ENCODE data around the gene PNPLA1.

PNPLA1 gene

DNA sequence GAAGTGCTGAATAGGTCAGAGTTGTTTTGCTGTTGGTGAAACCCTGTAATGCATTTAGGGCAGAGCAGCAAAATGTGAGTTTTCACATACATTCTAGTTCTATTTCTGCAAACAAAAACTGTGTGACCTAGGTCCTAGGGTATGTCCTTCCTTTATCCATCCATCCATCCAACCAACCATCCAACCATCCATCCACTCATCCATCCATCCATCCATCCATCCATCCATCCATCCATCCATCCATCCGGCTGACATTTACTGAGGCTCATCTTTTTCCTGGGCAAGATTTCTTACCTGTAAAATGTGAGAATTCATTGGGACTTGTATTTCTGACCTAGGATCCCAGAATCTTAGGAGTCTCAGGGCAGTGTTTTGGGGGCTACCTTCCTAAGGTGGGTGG, 14.5 kb downstream of the PNPLA1 start:
- DNase-seq (ENCODE audit: insufficient read length, low spot score) (no peak), FAIRE-seq (no peak)

DNA sequence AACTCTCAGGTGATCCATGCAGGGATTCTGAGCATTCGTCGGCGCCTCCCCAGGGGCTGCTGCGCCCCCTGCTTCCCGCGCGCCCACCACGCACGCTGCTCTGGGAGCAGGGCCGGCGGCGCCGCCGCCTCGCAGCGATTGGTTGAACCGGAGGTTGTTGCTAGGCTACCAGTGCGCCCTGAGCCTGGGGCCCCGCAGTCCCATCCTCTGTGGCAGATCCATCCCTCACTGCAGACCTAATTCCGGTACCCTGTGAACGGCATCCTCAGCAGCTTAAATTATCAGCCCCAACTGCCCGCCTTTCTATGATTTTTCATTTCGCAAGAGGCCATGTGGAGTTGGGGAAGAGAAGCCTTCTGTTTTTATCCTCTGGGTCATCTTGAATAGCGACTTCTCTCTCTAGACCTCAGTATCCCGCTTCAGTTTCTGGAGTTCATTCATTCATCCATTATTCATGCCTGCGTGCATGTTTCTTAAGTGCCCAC, 15.4 kb downstream of the PNPLA1 start:
- DNase-seq (ENCODE audit: insufficient read length, low spot score): no peak
- no peak for FAIRE-seq

- DNase-seq (ENCODE audit: insufficient read length, low spot score) (no peak), FAIRE-seq (no peak)
These were observed 15.9 kb downstream of the PNPLA1 start for GRCh38 chr6:36285797-36286196.

- DNase-seq (ENCODE audit: insufficient read length, low spot score) (no peak), FAIRE-seq (no peak)
These were observed 17.0 kb downstream of the PNPLA1 start for GRCh38 chr6:36286858-36287257.

GRCh38 chr6:36289281-36289878, 19.5 kb downstream of the PNPLA1 start:
- FAIRE-seq: peak; percentile 13
- no peak for DNase-seq (ENCODE audit: insufficient read length, low spot score)

DNA sequence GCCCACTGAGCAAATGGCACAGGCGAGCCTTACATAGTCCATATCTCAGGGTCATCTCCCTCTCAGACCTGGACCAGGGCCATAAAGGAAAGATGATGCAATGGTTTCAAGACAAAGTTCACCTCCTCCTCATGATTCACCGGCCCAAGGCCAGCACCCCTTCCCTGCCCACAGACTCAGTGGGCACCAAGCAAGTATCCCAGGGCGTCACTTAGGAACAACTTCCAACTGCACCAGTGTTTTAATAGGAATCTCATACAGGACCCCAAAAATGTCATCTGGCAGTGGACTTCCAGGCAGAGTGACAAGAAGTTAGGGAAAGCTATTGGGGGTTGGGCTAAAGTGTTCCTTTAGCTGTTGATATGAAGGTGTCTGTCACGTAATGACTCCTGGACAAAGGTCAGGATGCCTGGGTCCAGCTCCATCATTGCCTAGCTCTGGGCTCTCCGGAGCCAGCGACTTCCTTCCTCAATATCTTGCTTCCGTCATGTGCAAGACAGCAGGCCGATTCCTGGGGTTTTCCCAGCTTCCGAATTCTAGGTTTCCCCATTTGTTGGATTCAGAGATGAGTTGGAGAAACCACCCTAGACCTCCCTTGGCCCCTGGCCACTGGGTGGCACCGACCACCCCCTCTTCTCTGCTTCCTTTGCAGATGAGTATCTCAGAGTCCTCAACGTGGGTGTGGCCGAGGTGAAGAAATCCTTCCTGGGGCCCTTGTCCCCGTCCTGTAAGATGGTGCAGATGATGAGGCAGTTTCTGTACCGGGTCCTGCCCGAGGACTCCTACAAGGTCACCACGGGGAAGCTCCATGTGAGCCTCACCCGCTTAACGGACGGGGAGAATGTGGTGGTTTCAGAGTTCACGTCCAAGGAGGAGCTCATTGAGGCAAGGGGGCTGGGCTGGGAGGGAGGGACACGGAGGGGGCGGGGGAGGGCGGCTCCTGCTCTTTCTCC, 21.1 kb downstream of the PNPLA1 start:
- FAIRE-seq (peak; percentile 4), DNase-seq (ENCODE audit: insufficient read length, low spot score) (peak; percentile 30)

DNA sequence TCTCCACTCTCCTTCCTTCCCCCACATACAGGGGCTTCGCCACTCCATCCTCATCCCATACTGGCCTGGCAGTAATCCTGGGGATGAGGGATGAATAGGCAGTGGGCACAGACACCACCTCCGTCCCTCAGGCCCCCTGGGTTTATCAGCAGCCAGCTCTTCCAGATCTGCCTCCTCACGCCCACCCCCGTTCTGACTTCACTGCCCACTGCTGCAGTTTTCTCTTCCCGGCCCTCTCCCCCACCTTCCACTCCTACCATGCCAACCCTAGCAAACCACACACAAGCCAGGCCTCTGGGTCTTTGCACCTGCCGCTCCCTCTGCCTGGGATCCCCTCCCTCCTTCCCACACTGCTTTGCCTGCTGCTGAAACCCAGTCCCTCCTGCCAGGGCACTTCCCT, 22.3 kb downstream of the PNPLA1 start:
- DNase-seq (ENCODE audit: insufficient read length, low spot score): no peak
- FAIRE-seq: no peak

DNA sequence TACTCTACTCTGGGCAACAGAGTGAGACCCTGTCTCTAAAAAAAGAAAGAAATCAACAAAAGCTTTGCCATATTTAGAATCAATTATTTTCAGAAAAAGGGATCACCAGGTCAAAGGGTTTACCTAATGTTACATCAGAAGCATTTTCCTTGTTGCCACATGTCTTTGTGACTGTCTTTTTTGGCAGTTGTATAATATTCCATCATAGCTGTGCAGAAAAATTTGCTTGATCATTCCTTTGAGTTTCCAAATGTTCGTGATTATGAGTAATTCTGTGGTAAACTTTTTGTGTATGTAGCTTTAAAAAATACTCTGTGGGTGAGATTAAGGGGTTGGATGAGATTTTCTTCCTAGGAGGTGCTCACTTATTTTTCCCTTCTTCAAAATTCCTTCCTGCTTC, 26.4 kb downstream of the PNPLA1 start:
- FAIRE-seq (no peak), DNase-seq (ENCODE audit: insufficient read length, low spot score) (no peak)

DNA sequence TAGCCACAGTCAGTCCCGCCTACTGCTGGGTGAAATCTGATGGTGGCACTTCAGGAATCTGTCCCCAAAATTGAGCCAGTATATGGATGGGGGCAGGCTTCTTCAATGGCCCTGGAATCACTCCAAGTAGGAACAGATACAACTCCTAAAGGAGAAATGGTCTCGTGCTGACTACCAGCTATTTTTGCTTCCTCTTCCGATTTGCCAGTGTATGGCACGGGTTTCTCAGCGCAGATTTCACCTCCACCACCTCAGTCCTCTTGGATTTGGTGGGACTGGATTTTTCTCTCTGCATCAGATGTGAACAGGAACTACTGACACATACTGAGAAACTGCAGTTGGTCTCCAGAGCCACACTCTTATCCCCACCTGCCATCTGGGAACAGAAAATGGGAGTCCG, 27.2 kb downstream of the PNPLA1 start:
- FAIRE-seq: no peak
- DNase-seq (ENCODE audit: insufficient read length, low spot score): no peak

GRCh38 chr6:36297511-36297910, 27.7 kb downstream of the PNPLA1 start:
- DNase-seq (ENCODE audit: insufficient read length, low spot score) (no peak), FAIRE-seq (no peak)

- no peak for FAIRE-seq
- no peak for DNase-seq (ENCODE audit: insufficient read length, low spot score)
These were observed 28.2 kb downstream of the PNPLA1 start for GRCh38 chr6:36298027-36298426.

GRCh38 chr6:36301085-36301658, 31.3 kb downstream of the PNPLA1 start:
- DNase-seq (ENCODE audit: insufficient read length, low spot score) (no peak), FAIRE-seq (no peak)

DNA sequence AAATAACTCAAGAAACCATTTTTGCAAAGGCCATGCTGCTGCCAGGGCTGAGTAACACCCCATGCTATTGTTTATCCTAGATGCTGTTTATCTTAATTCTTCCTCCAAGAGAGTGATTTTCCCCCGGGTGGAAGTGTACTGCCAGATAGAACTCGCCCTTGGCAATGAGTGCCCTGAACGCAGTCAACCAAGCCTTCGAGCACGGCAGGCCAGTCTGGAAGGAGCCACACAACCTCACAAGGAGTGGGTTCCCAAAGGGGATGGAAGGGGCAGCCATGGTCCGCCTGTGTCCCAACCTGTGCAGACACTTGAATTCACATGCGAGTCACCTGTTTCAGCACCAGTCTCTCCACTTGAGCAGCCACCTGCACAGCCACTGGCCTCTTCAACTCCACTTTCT, 31.9 kb downstream of the PNPLA1 start:
- FAIRE-seq: peak; percentile 13
- DNase-seq (ENCODE audit: insufficient read length, low spot score): no peak

DNA sequence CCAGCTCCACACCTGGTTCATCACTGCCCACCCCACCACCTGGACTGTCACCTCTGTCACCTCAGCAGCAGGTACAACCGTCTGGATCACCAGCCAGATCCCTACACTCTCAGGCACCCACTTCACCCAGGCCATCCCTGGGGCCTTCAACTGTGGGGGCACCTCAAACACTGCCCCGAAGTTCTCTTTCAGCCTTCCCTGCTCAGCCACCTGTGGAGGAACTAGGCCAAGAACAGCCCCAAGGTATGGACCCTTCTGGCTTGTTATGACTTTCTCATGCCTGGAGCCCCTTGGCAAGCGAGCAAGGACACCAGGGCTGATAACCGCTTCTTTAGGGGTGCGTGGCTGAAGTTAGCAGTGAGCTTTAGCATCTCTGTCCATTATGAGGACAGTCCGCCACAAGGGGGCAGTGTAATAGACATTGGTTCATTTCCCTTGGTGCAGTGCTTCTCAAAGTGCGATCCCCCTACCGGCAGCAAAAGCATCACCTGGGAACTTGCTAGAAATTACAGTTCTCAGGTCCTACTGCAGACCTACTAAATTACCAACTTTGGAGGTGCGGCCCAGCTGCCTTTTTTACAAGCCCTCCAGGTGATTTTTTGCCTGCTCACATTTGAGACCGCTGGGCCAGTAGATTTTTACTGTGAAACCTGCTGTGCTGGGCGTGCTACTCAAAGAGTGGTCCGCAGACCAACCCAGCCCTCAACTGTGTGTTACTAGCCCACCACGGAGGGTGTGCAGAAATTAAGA, 32.5 kb downstream of the PNPLA1 start:
- DNase-seq (ENCODE audit: insufficient read length, low spot score) (peak; percentile 85), FAIRE-seq (peak; percentile 93)

DNA sequence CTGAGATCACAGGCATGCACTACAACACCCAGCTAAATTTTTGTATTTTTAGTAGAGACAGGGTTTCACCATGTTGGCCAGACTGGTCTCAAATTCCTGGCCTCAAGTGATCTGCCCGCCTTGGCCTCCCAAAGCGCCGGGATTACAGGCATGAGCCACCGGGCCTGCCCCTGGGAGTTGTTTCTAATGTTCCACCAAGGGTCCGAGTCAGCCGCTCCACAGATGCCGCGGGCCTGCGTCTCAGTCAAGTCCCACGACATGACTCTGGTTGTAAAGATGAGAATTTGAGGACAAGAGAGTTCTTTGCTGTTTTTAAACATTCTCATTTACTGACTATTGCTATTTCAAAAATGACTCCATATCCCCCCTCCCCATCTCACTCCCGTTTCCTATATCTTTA, 36.0 kb downstream of the PNPLA1 start:
- DNase-seq (ENCODE audit: insufficient read length, low spot score): no peak
- FAIRE-seq: no peak

GRCh38 chr6:36306375-36306774, 36.5 kb downstream of the PNPLA1 start:
- no peak for FAIRE-seq
- no peak for DNase-seq (ENCODE audit: insufficient read length, low spot score)

DNA sequence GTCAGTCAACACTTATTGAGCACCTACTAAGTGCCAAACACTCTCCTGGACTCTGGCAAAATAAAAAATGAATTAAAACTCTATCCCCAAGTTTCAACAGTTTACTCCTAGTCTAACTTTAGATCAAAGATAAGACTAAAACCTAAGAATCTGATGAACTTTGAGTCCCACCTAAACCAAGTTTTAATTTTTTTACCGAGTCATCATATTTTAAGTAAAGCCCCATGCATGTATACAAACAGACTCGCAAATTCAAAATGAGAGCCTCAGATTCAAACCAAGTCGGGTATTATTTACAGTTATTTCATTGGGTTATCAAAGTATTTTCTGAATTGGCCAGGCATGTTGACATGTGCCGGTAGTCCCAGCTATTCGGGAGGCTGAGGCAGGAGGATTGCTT, 38.7 kb downstream of the PNPLA1 start:
- DNase-seq (ENCODE audit: insufficient read length, low spot score): no peak
- no peak for FAIRE-seq

- FAIRE-seq (no peak), DNase-seq (ENCODE audit: insufficient read length, low spot score) (no peak)
These were observed 39.3 kb downstream of the PNPLA1 start for GRCh38 chr6:36309203-36309602.

DNA sequence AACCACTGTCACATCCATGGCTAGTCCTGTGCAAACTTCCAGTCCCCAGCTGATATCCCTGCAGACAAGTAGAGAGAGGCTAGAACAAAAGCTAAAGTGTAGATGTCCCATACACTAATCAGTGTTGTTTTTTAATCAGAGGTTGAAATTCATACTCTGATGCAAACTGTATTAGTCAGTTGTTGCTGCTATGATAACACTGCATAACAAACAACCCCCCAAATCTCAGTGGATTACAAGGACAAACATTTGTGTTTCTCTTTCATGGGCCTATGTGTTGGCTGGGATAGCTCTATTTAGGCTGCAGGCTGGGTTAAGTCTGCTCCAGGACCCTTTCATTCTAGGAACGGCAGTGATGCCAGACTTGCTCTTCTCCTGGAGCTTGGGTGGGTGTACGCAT, 40.0 kb downstream of the PNPLA1 start:
- FAIRE-seq (no peak), DNase-seq (ENCODE audit: insufficient read length, low spot score) (no peak)

DNA sequence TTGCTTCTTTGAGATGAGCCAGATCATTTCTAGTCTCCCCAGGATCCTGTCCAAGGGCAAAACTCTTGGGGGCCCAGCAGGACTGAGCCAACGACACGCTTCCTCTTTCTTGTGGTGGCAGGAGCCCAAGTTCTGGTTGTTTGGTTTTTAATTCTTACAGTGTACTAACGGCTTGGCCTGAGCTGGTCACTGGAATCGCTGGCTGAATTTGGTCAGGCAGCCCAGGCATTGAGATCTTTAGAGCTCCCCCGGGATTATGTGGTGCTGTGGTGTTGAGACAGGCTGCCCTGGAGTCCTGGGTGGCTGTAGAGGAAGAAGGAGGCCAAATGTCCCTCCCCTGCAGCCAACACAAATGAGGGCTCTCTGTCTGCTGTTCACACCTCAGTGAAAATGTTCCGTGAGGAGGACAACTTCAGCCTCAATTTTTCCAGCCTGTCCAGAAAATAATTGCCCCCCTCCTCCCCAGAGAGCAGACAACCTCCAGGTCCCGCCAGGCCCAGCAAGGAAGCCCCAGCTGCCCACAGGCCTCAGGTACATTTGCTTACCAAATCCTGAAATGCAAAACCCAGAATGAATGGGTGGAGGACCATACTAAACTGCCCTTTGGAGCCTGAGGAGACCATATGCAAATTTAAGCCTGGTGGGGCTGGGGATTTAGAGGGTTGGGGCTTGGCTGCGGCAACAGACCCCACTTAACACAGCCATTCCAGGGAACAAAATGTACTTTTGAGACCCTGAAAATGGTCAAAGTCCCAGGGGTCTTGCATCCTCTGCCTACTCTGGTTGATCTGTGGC, 43.2 kb downstream of the PNPLA1 start:
- DNase-seq (ENCODE audit: insufficient read length, low spot score) (no peak), FAIRE-seq (no peak)

All from HTR-8/SVneo (cell line).